H1 (cell line): ENCODE measurements around the gene RAB32. TPM values are rescaled to one million over a fixed set of nuclear protein-coding genes. Genes with fewer than 3 reads are reported as not detected.
A peak's percentile ranks its signal among the peaks of the same experiment; 100 is the strongest.

Experiments
- BCL11A ChIP-seq, 2 experiments: IDR thresholded peaks; one replicate each; pipeline ENCODE4 v1.6.1; 2011; ENCODE audit warnings: low read depth in 2 of 2, low read length in 2 of 2, mild to moderate bottlenecking in 2 of 2
- BRCA1 ChIP-seq: IDR thresholded peaks from 2 replicates; pipeline ENCODE4 v1.6.1; 2012; ENCODE audit warnings: low read depth, low read length, improper control_type of control experiment
- CBX5 ChIP-seq: fragments of 300-800, 300-1000 bp; sonication (generic); IDR thresholded peaks from 2 replicates; pipeline ENCODE4 v1.7.1; 2016; ENCODE audit warnings: antibody characterized with exemption, low read length, low read depth
- EP300 ChIP-seq, 2 experiments: IDR thresholded peaks; 1 replicate in 1 of 2; 2 replicates in 1 of 2; pipeline ENCODE4 v1.6.1; 2011 to 2012; ENCODE audit warnings: low read depth in 2 of 2, low read length in 2 of 2, mild to moderate bottlenecking in 2 of 2, borderline replicate concordance in 1 of 2, inconsistent platforms in 1 of 2, moderate library complexity in 1 of 2
- HDAC2 ChIP-seq, 2 experiments: fragments of 300-600 bp in 1 of 2; sonication (generic) in 1 of 2; IDR thresholded peaks; 2 replicates each; pipeline ENCODE4 v1.6.1; 2011 to 2012; ENCODE audit warnings: low read depth in 2 of 2, low read length in 2 of 2, mild to moderate bottlenecking in 2 of 2, moderate library complexity in 2 of 2, borderline replicate concordance in 1 of 2, inconsistent platforms in 1 of 2
- JUND ChIP-seq: IDR thresholded peaks from 2 replicates; pipeline ENCODE4 v1.6.1; 2011; ENCODE audit warnings: mild to moderate bottlenecking, improper control_type of control experiment, low read length
- MAFK ChIP-seq: IDR thresholded peaks from 2 replicates; pipeline ENCODE4 v1.6.1; 2012; ENCODE audit warnings: low read depth, mild to moderate bottlenecking, improper control_type of control experiment, low read length
- POLR2A ChIP-seq, 2 experiments: IDR thresholded peaks; 1 replicate in 1 of 2; 2 replicates in 1 of 2; pipeline ENCODE4 v1.6.1; 2011; ENCODE audit warnings: low read depth in 2 of 2, low read length in 2 of 2, mild to moderate bottlenecking in 2 of 2; ENCODE audit errors: control extremely low read depth in 1 of 2
- POLR2AphosphoS5 ChIP-seq: IDR thresholded peaks from 2 replicates; pipeline ENCODE4 v1.6.1; 2011; ENCODE audit warnings: low read depth, low read length
- RBBP5 ChIP-seq: IDR thresholded peaks from 2 replicates; pipeline ENCODE4 v1.7.1; 2012; ENCODE audit warnings: low read depth, mild to moderate bottlenecking, inconsistent platforms, low read length, moderate library complexity, borderline replicate concordance
- SIN3A ChIP-seq, 2 experiments: IDR thresholded peaks in 1 of 2; conservative IDR thresholded peaks in 1 of 2; 2 replicates each; pipeline ENCODE4 v1.6.1; 2011 to 2012; ENCODE audit warnings: low read length in 2 of 2, improper control_type of control experiment in 1 of 2, low read depth in 1 of 2, mild to moderate bottlenecking in 1 of 2
- SP2 ChIP-seq: IDR thresholded peaks from 2 replicates; pipeline ENCODE4 v1.6.1; 2012; ENCODE audit warnings: mild to moderate bottlenecking, low read length, inconsistent platforms
- TAF7 ChIP-seq: optimal IDR thresholded peaks from 2 replicates; pipeline ENCODE3; 2011; ENCODE audit warnings: low read depth, mild to moderate bottlenecking, inconsistent platforms, low read length, moderate library complexity, borderline replicate concordance
- TBP ChIP-seq: IDR thresholded peaks from 2 replicates; pipeline ENCODE4 v1.6.1; 2011; ENCODE audit warnings: low read depth, low read length, improper control_type of control experiment
- YY1 ChIP-seq: IDR thresholded peaks from 2 replicates; pipeline ENCODE4 v1.6.1; 2011; ENCODE audit warnings: low read depth, mild to moderate bottlenecking, low read length
- polyA plus RNA-seq, 7 experiments: library from polyadenylated mRNA; depleted of rRNA in 3 of 7; stranded (reverse) in 5 of 7; unstranded in 2 of 7; fragments of >200 nt in 5 of 7; fragments of 200-250 nt in 2 of 7; gene quantifications; 1 replicate in 5 of 7; 2 replicates in 1 of 7; 4 replicates in 1 of 7; pipeline versions ENCODE4 v1.2.1 to v1.2.3, GENCODE V29; 2011 to 2013; ENCODE audit warnings: missing spikeins in 2 of 7, mixed read lengths in 2 of 7
- total RNA-seq: library from RNA; stranded (reverse); fragmentation: NEBNext Ultra II Directional; extraction: Animal tissue kit (Norgen Biotek cat#: 25700); gene quantifications from 2 replicates; pipeline ENCODE4 v1.2.1, GENCODE V29; 2021

The RAB32 gene
- total and polyA plus RNA-seq, 2 of the 8 experiments (the other 6 are each of a cell fraction or from before 2014, with no cell fraction given) = 3.9 to 6.3 TPM

GRCh38 chr6:146543211-146543939, at the start of gene RAB32 (continued):
- TF ChIP-seq JUND (no peak), POLR2A (IDR thresholded peaks at IDR 0.05; ENCODE audit: control extremely low read depth in 1 of 2, low read depth in 2 of 2, low read length in 2 of 2) (peak in 1 of 2 experiments; percentile 36; a peak in 1 of 3 replicates), TAF7 (peak; percentile 41), CBX5 (no peak), TBP (no peak), MAFK (no peak), BRCA1 (no peak), YY1 (no peak; the same call in 1 of the 2 replicates), BCL11A (IDR thresholded peaks at IDR 0.05; ENCODE audit: low read depth in 2 of 2, low read length in 2 of 2) (no peak), RBBP5 (peak; percentile 32; the same call in 1 of the 2 replicates), POLR2AphosphoS5 (no peak), SP2 (no peak), EP300 (IDR thresholded peaks at IDR 0.05; ENCODE audit: borderline replicate concordance in 1 of 2, low read depth in 2 of 2, low read length in 2 of 2) (0 out of 3 replicates have a peak, but pooled peaks of 1 of the 2 experiments have one; percentile 8), HDAC2 (IDR thresholded peaks at IDR 0.05; ENCODE audit: borderline replicate concordance in 1 of 2, low read depth in 2 of 2, low read length in 2 of 2) (peak; percentile 17 to 68; a peak in 1 of 4 replicates), SIN3A (conservative IDR thresholded peaks at IDR 0.05 in 1 of 2, IDR thresholded peaks at IDR 0.05 in 1 of 2; ENCODE audit: low read depth in 1 of 2, low read length in 2 of 2) (0 out of 4 replicates have a peak, but pooled peaks of 1 of the 2 experiments have one; percentile 42)
